ENCODE measurements around the gene DIP2C. TPM values are rescaled to one million over a fixed set of nuclear protein-coding genes. Genes with fewer than 3 reads are reported as not detected.

The DIP2C gene
- total RNA-seq, 1 experiment from 2014 or later = 11.4 TPM

- Histone ChIP-seq H3K9me3 (no peaks in the 10 kb centered on the region), H3K4me1 (no peaks in the 10 kb centered on the region), H3K4me3 (ENCODE audit: low read depth, low read length) (no peak overlapping the region), H3K27me3 (replicated peaks; ENCODE audit: control insufficient read depth, insufficient read depth, low read length) (no peaks in the 10 kb centered on the region), H3K36me3 (ENCODE audit: control insufficient read depth, insufficient read depth, low read length) (no peaks in the 10 kb centered on the region)
- H3K36me3 Mint-ChIP-seq (ENCODE audit: insufficient read depth, unreplicated experiment) = no peaks in the 10 kb centered on the region
- DNase-seq = peak in 1 of 2 experiments; percentile 23
- H3K9me3 Mint-ChIP-seq (ENCODE audit: unreplicated experiment) = no peaks in the 10 kb centered on the region
- H3K27ac Mint-ChIP-seq (ENCODE audit: unreplicated experiment) = no peak overlapping the region
- BruUV-seq (replicated peaks) = no TSS peak
- H3K27me3 Mint-ChIP-seq (ENCODE audit: insufficient read depth, unreplicated experiment) = no peaks in the 10 kb centered on the region
- H3K4me3 Mint-ChIP-seq (ENCODE audit: unreplicated experiment) = no peak overlapping the region
- TF ChIP-seq CTCF (IDR thresholded peaks at IDR 0.05; ENCODE audit: insufficient read depth in 1 of 2, low read depth in 1 of 2, low read length in 1 of 2, severe bottlenecking in 1 of 2, unreplicated experiment in 1 of 2) = no peak
- POLR2A ChIA-PET = no interaction called here
- no peaks in the 10 kb centered on the region for H3K4me1 Mint-ChIP-seq (ENCODE audit: low read depth, unreplicated experiment)
- intact Hi-C loops (cut with micrococcal nuclease; ENCODE audit: unreplicated experiment) = no loop called here
- CTCF ChIA-PET = no interaction called here
Measured at GRCh38 chr10:489330-489729, 200.1 kb downstream of the DIP2C start.

GRCh38 chr10:488933-489215 lies 200.6 kb downstream of the DIP2C start:
- Histone ChIP-seq H3K27me3 (replicated peaks; ENCODE audit: control insufficient read depth, insufficient read depth, low read length) (no peaks in the 10 kb centered on the region), H3K4me1 (no peaks in the 10 kb centered on the region), H3K4me3 (ENCODE audit: low read depth, low read length) (no peak overlapping the region), H3K36me3 (ENCODE audit: control insufficient read depth, insufficient read depth, low read length) (no peaks in the 10 kb centered on the region), H3K9me3 (no peaks in the 10 kb centered on the region)
- CTCF ChIA-PET = no interaction called here
- H3K9me3 Mint-ChIP-seq (ENCODE audit: unreplicated experiment) = no peaks in the 10 kb centered on the region
- H3K4me1 Mint-ChIP-seq (ENCODE audit: low read depth, unreplicated experiment) = no peaks in the 10 kb centered on the region
- peak overlapping the region; percentile 53 for H3K27ac Mint-ChIP-seq (ENCODE audit: unreplicated experiment)
- DNase-seq = peak in 1 of 2 experiments; percentile 15
- POLR2A ChIA-PET = no interaction called here
- TF ChIP-seq CTCF (IDR thresholded peaks at IDR 0.05; ENCODE audit: insufficient read depth in 1 of 2, low read depth in 1 of 2, low read length in 1 of 2, severe bottlenecking in 1 of 2, unreplicated experiment in 1 of 2) = no peak
- H3K4me3 Mint-ChIP-seq (ENCODE audit: unreplicated experiment) = no peak overlapping the region
- no peaks in the 10 kb centered on the region for H3K36me3 Mint-ChIP-seq (ENCODE audit: insufficient read depth, unreplicated experiment)
- intact Hi-C loops (cut with micrococcal nuclease; ENCODE audit: unreplicated experiment) = no loop called here
- BruUV-seq (replicated peaks) = no TSS peak
- no peaks in the 10 kb centered on the region for H3K27me3 Mint-ChIP-seq (ENCODE audit: insufficient read depth, unreplicated experiment)

GRCh38 chr10:488081-488932 lies 201.2 kb downstream of the DIP2C start:
- intact Hi-C loops (cut with micrococcal nuclease; ENCODE audit: unreplicated experiment) = no loop called here

More at GRCh38 chr10:488081-488932, 201.2 kb downstream of the DIP2C start:
- Mint-ChIP-seq H3K4me1 (ENCODE audit: low read depth, unreplicated experiment) (no peaks in the 10 kb centered on the region), H3K27me3 (ENCODE audit: insufficient read depth, unreplicated experiment) (no peaks in the 10 kb centered on the region), H3K4me3 (ENCODE audit: unreplicated experiment) (no peak overlapping the region), H3K9me3 (ENCODE audit: unreplicated experiment) (no peaks in the 10 kb centered on the region), H3K27ac (ENCODE audit: unreplicated experiment) (peak overlapping the region; percentile 53), H3K36me3 (ENCODE audit: insufficient read depth, unreplicated experiment) (no peaks in the 10 kb centered on the region)
- POLR2A ChIA-PET = interaction anchor here (0.6 kb wide), 1 partner anchor 273 kb away, joined by 3 read pairs; no protein-coding TSS in a partner anchor
- no TSS peak for BruUV-seq (replicated peaks)
- no peak for TF ChIP-seq CTCF (IDR thresholded peaks at IDR 0.05; ENCODE audit: insufficient read depth in 1 of 2, low read depth in 1 of 2, low read length in 1 of 2, severe bottlenecking in 1 of 2, unreplicated experiment in 1 of 2)
- peak in 1 of 2 experiments; percentile 15 for DNase-seq
- no peaks in the 10 kb centered on the region for H3K4me1 ChIP-seq
- H3K27me3 ChIP-seq (replicated peaks; ENCODE audit: control insufficient read depth, insufficient read depth, low read length) = no peaks in the 10 kb centered on the region
- no peaks in the 10 kb centered on the region for H3K9me3 ChIP-seq
- CTCF ChIA-PET = no interaction called here
- no peaks in the 10 kb centered on the region for H3K36me3 ChIP-seq (ENCODE audit: control insufficient read depth, insufficient read depth, low read length)
- H3K4me3 ChIP-seq (ENCODE audit: low read depth, low read length) = no peak overlapping the region
